Measurements from ENCODE around the gene GPRC5A.

The GPRC5A gene

DNA sequence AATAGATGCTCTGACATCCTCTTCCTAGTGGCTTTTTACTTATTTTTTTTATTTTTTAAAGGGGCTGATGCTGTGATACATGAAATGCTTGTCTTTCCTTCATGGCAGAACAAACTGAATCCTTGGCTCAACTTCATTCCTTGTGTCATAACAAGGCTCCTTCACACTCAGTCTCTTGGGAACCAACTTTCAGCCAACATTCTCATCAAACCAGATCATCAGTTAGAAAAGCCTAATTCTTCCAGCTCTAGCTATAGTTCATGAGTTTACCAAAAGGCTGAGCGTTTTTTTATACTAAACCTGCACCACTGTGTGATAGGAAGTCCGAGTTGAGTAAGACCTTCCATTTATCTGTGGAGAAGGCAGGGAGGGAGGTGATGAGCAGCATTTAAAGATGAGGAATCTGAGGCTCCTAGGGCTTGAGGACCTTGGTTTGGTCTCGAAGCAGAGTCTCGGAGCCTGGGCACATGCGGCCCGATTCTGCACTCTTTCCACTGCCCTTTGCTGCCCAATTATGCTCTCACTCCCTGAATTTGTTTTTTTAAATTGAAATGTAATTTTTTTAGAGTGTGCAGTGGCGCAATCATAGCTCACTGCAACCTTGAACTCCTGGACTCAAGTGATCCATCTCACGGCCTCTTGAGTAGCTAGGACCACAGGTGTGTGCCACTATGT, 52.4 kb downstream of the GPRC5A start:
- DNase-seq, result no peak

DNA sequence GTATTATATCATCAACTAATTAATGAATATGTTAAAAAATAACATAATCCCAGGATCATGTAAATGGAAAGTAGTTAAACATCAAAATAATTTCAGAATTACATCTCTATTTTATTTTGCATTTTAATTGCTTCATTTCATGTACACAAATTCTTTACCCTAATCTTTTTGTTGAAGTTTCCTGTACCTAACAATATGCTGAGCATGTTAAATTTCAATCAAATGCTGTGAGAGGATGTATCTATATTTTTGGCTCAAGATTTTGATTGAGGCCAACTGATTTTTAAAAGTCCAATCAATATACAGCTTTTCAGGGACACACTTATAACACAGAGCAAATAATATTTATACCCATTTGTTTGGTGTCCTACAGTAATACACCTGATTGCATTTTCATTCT, 54.2 kb downstream of the GPRC5A start:
- DNase-seq, result no peak

DNA sequence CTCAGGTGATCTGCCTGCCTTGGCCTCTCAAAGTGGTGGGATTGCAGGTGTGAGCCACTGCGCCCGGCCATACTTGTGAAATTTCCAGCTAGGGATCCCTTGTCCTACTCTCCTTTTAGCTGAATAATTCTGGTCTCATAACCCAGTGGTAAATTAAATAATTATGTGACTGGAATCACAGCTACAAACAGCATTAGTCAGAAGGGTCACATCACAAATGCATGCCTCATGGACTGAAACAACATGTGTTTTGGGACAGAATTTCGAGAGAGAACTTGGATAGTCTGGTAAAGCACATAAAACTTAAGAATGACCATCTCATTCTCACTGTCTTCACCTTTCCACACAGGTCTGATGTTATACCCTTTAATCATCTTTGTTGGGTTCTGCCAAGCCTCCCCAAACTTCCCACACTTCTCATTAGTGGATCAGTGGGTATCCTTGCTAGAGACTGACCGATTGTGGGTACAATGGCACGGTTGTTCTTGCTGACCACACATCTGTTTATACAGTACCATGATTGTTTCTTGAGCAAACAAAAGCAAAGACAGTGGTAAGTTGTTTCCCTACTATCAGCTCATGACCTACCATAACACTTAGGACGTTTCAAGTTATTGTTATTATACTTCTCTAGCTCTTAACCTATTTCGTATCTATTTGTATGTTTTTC, 55.5 kb downstream of the GPRC5A start:
- no peak for DNase-seq

DNA sequence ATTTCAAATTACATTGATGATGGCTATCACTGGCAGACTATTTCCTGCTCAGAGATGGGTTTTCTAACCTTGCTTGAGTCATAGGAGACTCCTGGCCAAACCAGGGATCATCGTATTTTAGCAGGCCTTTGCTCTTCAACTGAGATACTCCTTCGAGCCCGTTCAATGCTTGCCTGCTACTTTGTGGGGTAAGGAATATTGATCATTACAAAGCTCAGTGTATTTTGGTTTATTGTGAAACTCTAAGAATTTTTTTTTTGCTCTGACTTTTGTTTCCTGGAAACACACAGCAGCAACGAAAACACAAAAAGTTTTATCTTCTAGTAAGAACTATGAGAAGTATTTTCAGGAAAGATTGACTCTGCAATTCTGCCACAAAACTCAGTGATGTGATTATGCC, 56.5 kb downstream of the GPRC5A start:
- no peak for DNase-seq

DNA sequence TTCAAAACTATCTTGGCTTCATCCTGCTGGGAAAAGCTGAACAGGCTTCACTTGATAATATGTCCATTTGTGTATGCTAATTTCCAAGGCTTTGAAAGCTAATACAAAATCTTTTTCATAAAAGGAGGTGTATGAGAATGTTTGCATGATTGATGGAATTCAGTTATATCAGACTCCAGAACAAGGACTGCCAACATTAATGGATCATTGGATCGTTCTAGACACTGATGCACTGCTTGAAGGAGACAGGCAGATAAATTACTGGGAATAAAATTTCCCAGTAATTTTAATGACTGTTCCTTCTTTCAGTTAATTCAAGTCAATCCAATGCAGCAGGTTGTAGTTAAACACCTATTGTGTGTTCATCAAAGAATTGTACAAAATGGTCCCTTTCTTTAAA, 60.1 kb downstream of the GPRC5A start:
- no peak for DNase-seq

DNA sequence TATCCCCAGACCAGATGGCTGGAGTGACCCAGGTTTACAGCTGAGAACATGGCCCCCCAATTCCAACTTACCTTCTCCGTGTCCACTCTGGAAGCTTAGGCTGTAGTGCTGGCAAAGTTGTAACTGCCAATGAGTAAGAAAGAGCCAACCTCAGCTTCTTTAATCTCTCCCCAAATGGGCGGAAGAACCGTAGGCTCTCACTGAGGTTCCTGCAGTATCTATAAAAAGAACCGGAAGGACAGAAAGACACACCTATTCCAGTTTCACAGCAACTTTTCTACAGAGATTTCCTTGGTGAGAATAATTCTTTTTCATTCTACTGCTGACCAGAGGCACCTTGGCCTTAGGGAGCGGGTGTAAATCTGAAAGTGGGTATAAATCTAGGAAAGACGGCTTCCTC, 60.7 kb downstream of the GPRC5A start, which contains the start of gene GPRC5D:
Gene GPRC5D (minus strand): TSS at position 135 of the 400 bp plus-strand sequence. CDS start 1,786 bp downstream, outside the sequence.
- DNase-seq, result no peak

DNA sequence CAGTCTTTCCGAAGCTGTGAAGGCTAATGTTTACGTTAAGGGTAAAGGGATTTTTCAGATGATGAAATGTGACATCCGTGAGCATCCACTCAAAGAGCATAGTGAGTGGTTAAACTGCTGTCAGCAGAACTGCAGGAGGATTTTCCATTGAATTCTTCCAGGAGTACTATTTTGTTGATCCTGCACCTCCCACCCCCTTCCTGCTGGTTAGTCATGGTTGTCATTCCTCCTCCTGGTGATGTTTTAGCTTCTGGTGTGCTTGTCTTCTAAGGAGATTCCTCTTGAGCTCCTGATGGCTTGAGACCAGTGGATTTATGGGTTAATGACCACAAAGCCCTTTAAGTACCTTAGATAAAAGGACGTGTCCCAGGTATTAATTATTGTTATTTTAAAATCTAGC, 63.0 kb downstream of the GPRC5A start:
- no peak for DNase-seq

DNA sequence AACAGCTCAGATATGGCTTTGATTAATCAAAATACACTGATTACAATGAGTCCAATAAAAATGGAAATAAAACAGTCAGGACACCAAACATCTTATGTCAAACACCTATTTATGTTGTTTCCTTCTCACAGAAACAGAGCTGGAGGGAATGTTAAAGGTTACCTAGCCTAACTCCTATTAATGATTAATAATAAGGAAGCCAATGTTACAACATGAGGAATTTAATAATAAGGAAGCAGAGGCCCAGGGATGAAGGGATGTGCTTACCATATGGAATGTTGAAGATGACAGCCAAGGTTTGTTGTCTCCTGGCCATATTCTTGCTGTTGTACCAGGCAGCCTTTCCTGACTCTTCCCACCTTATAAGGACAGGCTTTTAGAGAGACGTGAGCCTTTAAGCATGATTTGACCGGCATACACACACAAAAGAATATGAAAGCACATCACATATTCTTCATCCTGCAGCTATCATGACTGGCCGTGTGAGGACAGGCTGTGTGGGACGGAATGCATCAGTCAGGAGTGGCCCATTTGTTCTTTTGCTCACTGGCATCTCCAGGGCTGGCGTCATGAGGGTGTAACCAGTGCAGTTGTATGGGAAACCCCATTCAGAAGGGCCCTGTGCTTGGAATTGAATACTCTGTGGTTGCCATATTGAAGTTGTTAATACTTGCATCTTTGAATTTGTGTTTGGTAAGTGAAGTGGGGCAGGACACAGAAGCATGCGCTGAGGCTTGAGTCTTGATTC, 63.7 kb downstream of the GPRC5A start:
- DNase-seq, result no peak

DNA sequence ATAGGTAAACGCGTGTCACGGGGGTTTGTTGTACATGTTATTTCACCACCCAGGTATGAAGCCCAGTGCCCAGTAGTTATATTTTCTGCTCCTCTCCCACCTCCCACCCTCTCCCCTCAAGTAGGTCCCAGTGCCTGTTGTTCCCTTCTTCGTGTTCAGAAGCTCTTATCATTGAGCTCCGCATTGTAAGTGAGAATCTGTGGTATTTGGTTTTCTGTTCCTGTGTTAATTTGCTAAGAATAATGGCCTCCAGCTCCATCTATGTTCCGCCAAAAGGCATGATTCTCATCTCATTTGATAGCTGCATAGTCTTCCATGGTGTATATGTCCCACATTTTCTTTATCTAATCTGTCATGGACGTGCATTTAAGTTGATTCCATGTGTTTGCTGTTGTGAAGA, 67.5 kb downstream of the GPRC5A start:
- DNase-seq, result no peak

DNA sequence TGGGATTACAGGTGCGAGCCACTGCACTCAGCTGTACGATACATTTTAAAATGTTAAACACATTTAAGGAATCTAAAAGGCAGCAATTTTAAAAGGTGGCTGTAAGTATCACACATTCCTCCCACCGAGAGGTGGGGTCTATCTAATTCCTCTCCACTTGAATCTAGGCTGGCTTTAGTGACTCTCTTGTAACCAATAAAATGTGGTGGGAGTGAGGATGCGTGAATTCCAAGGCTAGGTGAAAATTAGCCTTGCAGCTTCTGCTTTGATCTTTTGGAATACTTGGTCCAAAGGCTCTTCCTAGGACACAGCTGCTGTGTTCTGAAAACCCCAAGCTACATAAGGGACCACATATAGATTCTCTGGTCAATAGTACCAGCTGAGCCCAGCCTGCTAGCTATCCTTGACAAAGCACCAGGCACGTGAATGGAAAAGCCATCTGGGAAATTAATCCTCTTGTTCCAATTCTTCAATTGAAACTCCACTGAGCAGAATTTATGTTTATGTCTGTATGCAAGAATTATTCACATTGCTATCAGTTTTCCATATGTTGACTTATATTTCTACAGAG, 69.4 kb downstream of the GPRC5A start:
- DNase-seq, result no peak

DNA sequence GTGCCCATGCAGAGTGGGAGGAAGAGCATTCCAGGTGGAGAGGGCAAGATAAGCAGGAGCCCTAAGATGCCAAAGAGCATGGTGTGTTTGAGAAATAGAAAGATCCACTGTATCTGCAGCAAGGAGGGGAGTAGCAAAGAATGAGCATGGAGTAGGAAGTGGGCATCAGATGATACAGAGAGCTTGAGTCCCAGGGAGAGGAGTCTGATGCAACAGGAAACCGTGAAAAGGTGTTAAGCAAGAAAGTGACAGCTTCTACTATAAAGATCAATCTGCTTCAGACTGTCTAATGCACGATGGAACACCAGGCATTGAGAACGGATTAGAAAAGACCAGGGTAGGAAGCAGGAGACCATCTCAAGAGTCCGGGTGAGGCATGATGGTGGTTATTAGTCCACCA, 72.9 kb downstream of the GPRC5A start:
- DNase-seq, result no peak

DNA sequence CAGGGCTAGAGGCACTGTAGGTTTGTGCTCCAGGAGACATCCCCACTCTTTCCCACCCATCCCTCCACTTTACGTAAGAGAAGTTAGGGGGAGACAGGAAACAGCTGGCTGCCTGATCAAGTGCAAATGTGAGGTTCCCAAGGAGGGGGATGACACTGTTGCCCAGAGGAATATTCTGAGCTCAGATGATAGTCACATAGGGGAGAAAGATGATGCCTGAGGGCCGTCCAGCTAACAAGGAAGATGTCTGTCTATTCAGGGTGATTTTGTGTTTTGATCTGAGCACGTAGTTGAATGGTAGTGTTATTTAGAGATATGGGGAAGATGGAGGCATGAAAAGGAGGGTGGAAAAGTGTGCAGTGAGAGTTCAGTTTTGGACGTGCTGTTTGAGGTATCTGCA, 74.5 kb downstream of the GPRC5A start:
- no peak for DNase-seq

All from NCI-H2171 (cell line).